ENCODE measurements around the gene TBC1D22A. TPM values are rescaled to one million over a fixed set of nuclear protein-coding genes. Genes with fewer than 3 reads are reported as not detected.
"Not testable (repeated sequence)": the region's sequence is repeated elsewhere in the genome, so short reads cannot be mapped to it uniquely, and the experiment has no call there.

The TBC1D22A gene
- total RNA-seq, 3 donors from 2014 or later, result 35.6 to 51.9 (median 41.8) TPM

- no peaks in the 10 kb centered on the region for H3K36me3 ChIP-seq (ENCODE audit: low read depth)
- intact Hi-C loops (cut with DNase I, micrococcal nuclease), result no loop called here
- no peaks in the 10 kb centered on the region for H3K4me1 ChIP-seq (ENCODE audit: low read depth)
- DNase-seq (peak; percentile 17 to 30 (median 25)), ATAC-seq (peak; percentile 29)
- H3K4me3 ChIP-seq, result no peak overlapping the region
- H3K9me3 ChIP-seq, result no peaks in the 10 kb centered on the region
- TF ChIP-seq, protein P1, sequence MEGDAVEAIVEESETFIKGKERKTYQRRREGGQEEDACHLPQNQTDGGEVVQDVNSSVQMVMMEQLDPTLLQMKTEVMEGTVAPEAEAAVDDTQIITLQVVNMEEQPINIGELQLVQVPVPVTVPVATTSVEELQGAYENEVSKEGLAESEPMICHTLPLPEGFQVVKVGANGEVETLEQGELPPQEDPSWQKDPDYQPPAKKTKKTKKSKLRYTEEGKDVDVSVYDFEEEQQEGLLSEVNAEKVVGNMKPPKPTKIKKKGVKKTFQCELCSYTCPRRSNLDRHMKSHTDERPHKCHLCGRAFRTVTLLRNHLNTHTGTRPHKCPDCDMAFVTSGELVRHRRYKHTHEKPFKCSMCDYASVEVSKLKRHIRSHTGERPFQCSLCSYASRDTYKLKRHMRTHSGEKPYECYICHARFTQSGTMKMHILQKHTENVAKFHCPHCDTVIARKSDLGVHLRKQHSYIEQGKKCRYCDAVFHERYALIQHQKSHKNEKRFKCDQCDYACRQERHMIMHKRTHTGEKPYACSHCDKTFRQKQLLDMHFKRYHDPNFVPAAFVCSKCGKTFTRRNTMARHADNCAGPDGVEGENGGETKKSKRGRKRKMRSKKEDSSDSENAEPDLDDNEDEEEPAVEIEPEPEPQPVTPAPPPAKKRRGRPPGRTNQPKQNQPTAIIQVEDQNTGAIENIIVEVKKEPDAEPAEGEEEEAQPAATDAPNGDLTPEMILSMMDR (IDR thresholded peaks at IDR 0.05), result no peak
Observed at GRCh38 chr22:47168900-47169800, 406.7 kb downstream of the TBC1D22A start.

- Histone ChIP-seq H3K36me3 (ENCODE audit: low read depth) (no peaks in the 10 kb centered on the region), H3K4me3 (no peak overlapping the region), H3K9me3 (no peaks in the 10 kb centered on the region), H3K4me1 (ENCODE audit: low read depth) (no peaks in the 10 kb centered on the region)
- TF ChIP-seq, protein P1 (IDR thresholded peaks at IDR 0.05), result no peak
- intact Hi-C loops (cut with DNase I, micrococcal nuclease), result no loop called here
- ATAC-seq (no peak), DNase-seq (no peak)
Observed at GRCh38 chr22:47169801-47170140, 407.3 kb downstream of the TBC1D22A start.

- H3K9me3 ChIP-seq; H3K4me3 ChIP-seq; intact Hi-C loops (cut with DNase I, micrococcal nuclease); H3K4me1 ChIP-seq (ENCODE audit: low read depth); ATAC-seq; H3K36me3 ChIP-seq (ENCODE audit: low read depth): not testable (repeated sequence)
- DNase-seq, result peak in 2 of 3 donors; percentile 10 to 31
Observed at GRCh38 chr22:47170511-47171440, 408.3 kb downstream of the TBC1D22A start.

- H3K4me3 ChIP-seq, result no peak overlapping the region
- peak in 2 of 3 donors; percentile 22 to 35 for DNase-seq
- H3K36me3 ChIP-seq (ENCODE audit: low read depth), result no peaks in the 10 kb centered on the region
- no peaks in the 10 kb centered on the region for H3K9me3 ChIP-seq
- no peaks in the 10 kb centered on the region for H3K4me1 ChIP-seq (ENCODE audit: low read depth)
- intact Hi-C loops (cut with DNase I, micrococcal nuclease), result no loop called here
- no peak for ATAC-seq
- TF ChIP-seq, protein P1 (IDR thresholded peaks at IDR 0.05), result no peak
Observed at GRCh38 chr22:47171441-47172221, 409.2 kb downstream of the TBC1D22A start.

GRCh38 chr22:47172771-47173534, 410.5 kb downstream of the TBC1D22A start:
- TF ChIP-seq, protein P1 (IDR thresholded peaks at IDR 0.05), result no peak
- DNase-seq (peak in 1 of 3 donors; percentile 17), ATAC-seq (no peak)
- no peak overlapping the region for H3K4me3 ChIP-seq
- intact Hi-C loops (cut with DNase I, micrococcal nuclease), result no loop called here
- no peaks in the 10 kb centered on the region for H3K36me3 ChIP-seq (ENCODE audit: low read depth)
- H3K4me1 ChIP-seq (ENCODE audit: low read depth), result no peaks in the 10 kb centered on the region
- H3K9me3 ChIP-seq, result no peaks in the 10 kb centered on the region
